HepG2 (cell line): ENCODE data around the gene ZNF586. TPM values are rescaled to one million over a fixed set of nuclear protein-coding genes. Genes with fewer than 3 reads are reported as not detected.

Experiments used
- ETS1 ChIP-seq: sonication (generic); formaldehyde crosslinking; IDR thresholded peaks from 2 replicates; pipeline ENCODE4 v1.4.0; 2020; ENCODE audit warnings: missing genetic modification reagents
- ETV6 ChIP-seq: sonication (generic); formaldehyde crosslinking; conservative IDR thresholded peaks from 2 replicates; pipeline ENCODE4 v1.4.0; 2020; ENCODE audit warnings: missing genetic modification reagents
- MIER2 ChIP-seq: IDR thresholded peaks from 2 replicates; pipeline ENCODE4 v1.6.1; 2016; ENCODE audit warnings: missing biosample characterization, missing genetic modification reagents
- NBN ChIP-seq: fragments of 450-650 bp; conservative IDR thresholded peaks from 2 replicates; pipeline ENCODE4 v1.6.1; 2017
- NCOR1 ChIP-seq: fragments of 200-600 bp; sonication (generic); IDR thresholded peaks from 2 replicates; pipeline ENCODE4 v1.7.0; 2017; ENCODE audit warnings: antibody characterized with exemption, low read length, borderline replicate concordance
- PHB2 ChIP-seq: fragments of 450-650 bp; IDR thresholded peaks from 2 replicates; pipeline ENCODE4 v1.6.1; 2018; ENCODE audit not compliant: partially characterized antibody
- PLRG1 ChIP-seq: fragments of 450-650 bp; conservative IDR thresholded peaks from 2 replicates; pipeline ENCODE4 v1.6.1; 2016
- STAT5B ChIP-seq: sonication (generic); formaldehyde crosslinking; IDR thresholded peaks from 2 replicates; pipeline ENCODE4 v1.4.0; 2020; ENCODE audit warnings: missing genetic modification reagents
- ZNF121 ChIP-seq: sonication (generic); formaldehyde crosslinking; IDR thresholded peaks from 2 replicates; pipeline ENCODE4 v1.5.0; 2020; ENCODE audit warnings: mild to moderate bottlenecking, missing genetic modification reagents
- ZNF251 ChIP-seq: sonication (generic); formaldehyde crosslinking; IDR thresholded peaks from 2 replicates; pipeline ENCODE4 v1.9.0; 2021; ENCODE audit warnings: mild to moderate bottlenecking, missing genetic modification reagents
- ZNF552 ChIP-seq: sonication (generic); formaldehyde crosslinking; IDR thresholded peaks from 2 replicates; pipeline ENCODE4 v1.9.0; 2022; ENCODE audit warnings: missing genetic modification reagents, mild to moderate bottlenecking, borderline replicate concordance
- polyA plus RNA-seq, 8 experiments: library from polyadenylated mRNA; depleted of rRNA in 3 of 8; stranded (reverse) in 7 of 8; unstranded in 1 of 8; fragments of >200 nt; fragmentation: Illumina TruSeq in 4 of 8; extraction: Trizol in 4 of 8; gene quantifications; 2 replicates each; pipeline versions ENCODE4 v1.2.1 to v1.2.3, GENCODE V29; 2011 to 2016; ENCODE audit warnings: low read depth in 4 of 8, missing spikeins in 1 of 8, mixed read lengths in 1 of 8; ENCODE audit not compliant: insufficient read depth in 1 of 8
- total RNA-seq, 5 experiments: library from RNA; depleted of rRNA; stranded (reverse); fragments of >200 nt; fragmentation: Illumina TruSeq; extraction: Trizol; gene quantifications; 2 replicates each; pipeline ENCODE4 v1.2.3, GENCODE V29; 2016; ENCODE audit warnings: low read depth in 1 of 5
- TF ChIP-seq, protein P1 (sequence below): sonication (generic); formaldehyde crosslinking; IDR thresholded peaks from 2 replicates; pipeline ENCODE4 v1.4.0; 2020; ENCODE audit warnings: missing genetic modification reagents, borderline replicate concordance
- TF ChIP-seq, protein P2 (sequence below): sonication (generic); formaldehyde crosslinking; IDR thresholded peaks from 2 replicates; pipeline ENCODE4 v1.4.0; 2020; ENCODE audit warnings: low read depth, missing genetic modification reagents
- TF ChIP-seq, protein P3 (sequence below): sonication (generic); formaldehyde crosslinking; IDR thresholded peaks from 2 replicates; pipeline ENCODE4 v1.8.1; 2023; ENCODE audit warnings: mild to moderate bottlenecking, moderate library complexity, missing genetic modification reagents
- TF ChIP-seq, protein P4 (sequence below): sonication (generic); formaldehyde crosslinking; IDR thresholded peaks from 2 replicates; pipeline ENCODE4 v1.5.0; 2020; ENCODE audit warnings: mild to moderate bottlenecking, missing genetic modification reagents

Gene ZNF586
- total and polyA plus RNA-seq, 2 of the 13 experiments (the other 11 are each of a cell fraction or from before 2014, with no cell fraction given) = 0.50 to 3.4 TPM

GRCh38 chr19:57814505-57815246 is 45.2 kb downstream of the ZNF586 start, which contains the start of gene ZNF552 (continued):
- TF ChIP-seq, protein P1, sequence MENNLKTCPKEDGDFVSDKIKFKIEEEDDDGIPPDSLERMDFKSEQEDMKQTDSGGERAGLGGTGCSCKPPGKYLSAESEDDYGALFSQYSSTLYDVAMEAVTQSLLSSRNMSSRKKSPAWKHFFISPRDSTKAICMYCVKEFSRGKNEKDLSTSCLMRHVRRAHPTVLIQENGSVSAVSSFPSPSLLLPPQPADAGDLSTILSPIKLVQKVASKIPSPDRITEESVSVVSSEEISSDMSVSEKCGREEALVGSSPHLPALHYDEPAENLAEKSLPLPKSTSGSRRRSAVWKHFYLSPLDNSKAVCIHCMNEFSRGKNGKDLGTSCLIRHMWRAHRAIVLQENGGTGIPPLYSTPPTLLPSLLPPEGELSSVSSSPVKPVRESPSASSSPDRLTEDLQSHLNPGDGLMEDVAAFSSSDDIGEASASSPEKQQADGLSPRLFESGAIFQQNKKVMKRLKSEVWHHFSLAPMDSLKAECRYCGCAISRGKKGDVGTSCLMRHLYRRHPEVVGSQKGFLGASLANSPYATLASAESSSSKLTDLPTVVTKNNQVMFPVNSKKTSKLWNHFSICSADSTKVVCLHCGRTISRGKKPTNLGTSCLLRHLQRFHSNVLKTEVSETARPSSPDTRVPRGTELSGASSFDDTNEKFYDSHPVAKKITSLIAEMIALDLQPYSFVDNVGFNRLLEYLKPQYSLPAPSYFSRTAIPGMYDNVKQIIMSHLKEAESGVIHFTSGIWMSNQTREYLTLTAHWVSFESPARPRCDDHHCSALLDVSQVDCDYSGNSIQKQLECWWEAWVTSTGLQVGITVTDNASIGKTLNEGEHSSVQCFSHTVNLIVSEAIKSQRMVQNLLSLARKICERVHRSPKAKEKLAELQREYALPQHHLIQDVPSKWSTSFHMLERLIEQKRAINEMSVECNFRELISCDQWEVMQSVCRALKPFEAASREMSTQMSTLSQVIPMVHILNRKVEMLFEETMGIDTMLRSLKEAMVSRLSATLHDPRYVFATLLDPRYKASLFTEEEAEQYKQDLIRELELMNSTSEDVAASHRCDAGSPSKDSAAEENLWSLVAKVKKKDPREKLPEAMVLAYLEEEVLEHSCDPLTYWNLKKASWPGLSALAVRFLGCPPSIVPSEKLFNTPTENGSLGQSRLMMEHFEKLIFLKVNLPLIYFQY = no peak
- no peak for TF ChIP-seq NBN
- no peak for TF ChIP-seq MIER2 (CRISPR knock-in tag)
- no peak for TF ChIP-seq STAT5B (CRISPR knock-in tag)
- TF ChIP-seq, protein P2, sequence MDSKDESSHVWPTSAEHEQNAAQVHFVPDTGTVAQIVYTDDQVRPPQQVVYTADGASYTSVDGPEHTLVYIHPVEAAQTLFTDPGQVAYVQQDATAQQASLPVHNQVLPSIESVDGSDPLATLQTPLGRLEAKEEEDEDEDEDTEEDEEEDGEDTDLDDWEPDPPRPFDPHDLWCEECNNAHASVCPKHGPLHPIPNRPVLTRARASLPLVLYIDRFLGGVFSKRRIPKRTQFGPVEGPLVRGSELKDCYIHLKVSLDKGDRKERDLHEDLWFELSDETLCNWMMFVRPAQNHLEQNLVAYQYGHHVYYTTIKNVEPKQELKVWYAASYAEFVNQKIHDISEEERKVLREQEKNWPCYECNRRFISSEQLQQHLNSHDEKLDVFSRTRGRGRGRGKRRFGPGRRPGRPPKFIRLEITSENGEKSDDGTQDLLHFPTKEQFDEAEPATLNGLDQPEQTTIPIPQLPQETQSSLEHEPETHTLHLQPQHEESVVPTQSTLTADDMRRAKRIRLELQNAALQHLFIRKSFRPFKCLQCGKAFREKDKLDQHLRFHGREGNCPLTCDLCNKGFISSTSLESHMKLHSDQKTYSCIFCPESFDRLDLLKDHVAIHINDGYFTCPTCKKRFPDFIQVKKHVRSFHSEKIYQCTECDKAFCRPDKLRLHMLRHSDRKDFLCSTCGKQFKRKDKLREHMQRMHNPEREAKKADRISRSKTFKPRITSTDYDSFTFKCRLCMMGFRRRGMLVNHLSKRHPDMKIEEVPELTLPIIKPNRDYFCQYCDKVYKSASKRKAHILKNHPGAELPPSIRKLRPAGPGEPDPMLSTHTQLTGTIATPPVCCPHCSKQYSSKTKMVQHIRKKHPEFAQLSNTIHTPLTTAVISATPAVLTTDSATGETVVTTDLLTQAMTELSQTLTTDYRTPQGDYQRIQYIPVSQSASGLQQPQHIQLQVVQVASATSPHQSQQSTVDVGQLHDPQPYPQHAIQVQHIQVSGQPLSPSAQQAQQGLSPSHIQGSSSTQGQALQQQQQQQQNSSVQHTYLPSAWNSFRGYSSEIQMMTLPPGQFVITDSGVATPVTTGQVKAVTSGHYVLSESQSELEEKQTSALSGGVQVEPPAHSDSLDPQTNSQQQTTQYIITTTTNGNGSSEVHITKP = peak; percentile 93
- no peak; the same call in 1 of the 2 replicates for TF ChIP-seq NCOR1
- TF ChIP-seq, protein P3, sequence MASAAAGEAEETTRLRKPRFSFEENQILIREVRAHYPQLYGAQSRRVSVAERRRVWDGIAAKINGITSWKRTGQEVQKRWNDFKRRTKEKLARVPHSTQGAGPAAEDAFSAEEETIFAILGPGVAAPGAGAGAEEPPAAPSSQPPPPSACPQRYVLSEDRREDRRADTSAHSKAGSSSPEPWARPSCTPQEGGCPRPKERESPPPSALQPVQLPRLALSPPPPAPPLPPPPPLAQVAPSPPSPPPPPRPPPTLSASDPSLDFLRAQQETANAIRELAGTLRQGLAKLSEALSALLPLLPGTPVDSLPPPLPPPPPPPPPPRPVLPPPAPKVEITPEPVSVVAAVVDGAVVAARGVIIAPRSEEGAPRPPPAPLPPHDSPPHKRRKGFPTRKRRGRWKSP (CRISPR knock-in tag) = peak; percentile 66; the same call in 1 of the 2 replicates
- TF ChIP-seq, protein P4, sequence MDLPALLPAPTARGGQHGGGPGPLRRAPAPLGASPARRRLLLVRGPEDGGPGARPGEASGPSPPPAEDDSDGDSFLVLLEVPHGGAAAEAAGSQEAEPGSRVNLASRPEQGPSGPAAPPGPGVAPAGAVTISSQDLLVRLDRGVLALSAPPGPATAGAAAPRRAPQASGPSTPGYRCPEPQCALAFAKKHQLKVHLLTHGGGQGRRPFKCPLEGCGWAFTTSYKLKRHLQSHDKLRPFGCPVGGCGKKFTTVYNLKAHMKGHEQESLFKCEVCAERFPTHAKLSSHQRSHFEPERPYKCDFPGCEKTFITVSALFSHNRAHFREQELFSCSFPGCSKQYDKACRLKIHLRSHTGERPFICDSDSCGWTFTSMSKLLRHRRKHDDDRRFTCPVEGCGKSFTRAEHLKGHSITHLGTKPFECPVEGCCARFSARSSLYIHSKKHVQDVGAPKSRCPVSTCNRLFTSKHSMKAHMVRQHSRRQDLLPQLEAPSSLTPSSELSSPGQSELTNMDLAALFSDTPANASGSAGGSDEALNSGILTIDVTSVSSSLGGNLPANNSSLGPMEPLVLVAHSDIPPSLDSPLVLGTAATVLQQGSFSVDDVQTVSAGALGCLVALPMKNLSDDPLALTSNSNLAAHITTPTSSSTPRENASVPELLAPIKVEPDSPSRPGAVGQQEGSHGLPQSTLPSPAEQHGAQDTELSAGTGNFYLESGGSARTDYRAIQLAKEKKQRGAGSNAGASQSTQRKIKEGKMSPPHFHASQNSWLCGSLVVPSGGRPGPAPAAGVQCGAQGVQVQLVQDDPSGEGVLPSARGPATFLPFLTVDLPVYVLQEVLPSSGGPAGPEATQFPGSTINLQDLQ = no peak
- no peak for TF ChIP-seq PHB2
- TF ChIP-seq ETV6 (CRISPR knock-in tag) = no peak
- no peak for TF ChIP-seq ZNF251
- no peak for TF ChIP-seq ZNF121 (CRISPR knock-in tag)
- TF ChIP-seq ZNF552 = no peak
- 0 out of 2 replicates have a peak, but pooled peaks have one; percentile 32 for TF ChIP-seq ETS1 (CRISPR knock-in tag)
- TF ChIP-seq PLRG1 = no peak
